Coronary artery (tissue), 2 donors: ENCODE measurements around the gene PRMT7.

ENCODE experiments used
- DNase-seq: peaks from one replicate; pipeline ENCODE4 v3.0.0-alpha.2; 2017; ENCODE audit warnings: low spot score
- H3K27ac ChIP-seq, 2 donors: fragments of 200-600 bp; sonication (generic); one replicate each; pipeline ENCODE4 v1.5.1; 2016 to 2019
- H3K4me3 ChIP-seq: fragments of 200-600 bp; sonication (generic); 2 replicates; pipeline ENCODE4 v1.5.1; 2016; ENCODE audit warnings: mild to moderate bottlenecking, moderate library complexity
- CTCF ChIP-seq: fragments of 200-600 bp; sonication (generic); IDR thresholded peaks from one replicate; pipeline ENCODE4 v1.5.1; 2019; ENCODE audit warnings: antibody characterized with exemption

PRMT7 gene

GRCh38 chr16:68368301-68368888 lies 57.6 kb downstream of the PRMT7 start:
- no peak for TF ChIP-seq CTCF
- no peak overlapping the region for H3K27ac ChIP-seq
- no peak overlapping the region for H3K4me3 ChIP-seq
- no peak for DNase-seq

- H3K27ac ChIP-seq, result no peak overlapping the region
- no peak overlapping the region for H3K4me3 ChIP-seq
- no peak for TF ChIP-seq CTCF
- no peak for DNase-seq
These were observed 58.3 kb downstream of the PRMT7 start for GRCh38 chr16:68369168-68369567.

- no peak for DNase-seq
- no peak for TF ChIP-seq CTCF
- no peak overlapping the region for H3K27ac ChIP-seq
These were observed 59.1 kb downstream of the PRMT7 start for GRCh38 chr16:68369697-68370580.

GRCh38 chr16:68370581-68371275 lies 59.9 kb downstream of the PRMT7 start:
- Histone ChIP-seq H3K4me3 (no peak overlapping the region), H3K27ac (no peak overlapping the region)
- no peak for DNase-seq
- TF ChIP-seq CTCF, result no peak

More at GRCh38 chr16:68369697-68370580, 59.1 kb downstream of the PRMT7 start:
- no peak overlapping the region for H3K4me3 ChIP-seq

GRCh38 chr16:68371276-68371651 lies 60.4 kb downstream of the PRMT7 start:
- no peak for DNase-seq
- no peak overlapping the region for H3K27ac ChIP-seq
- no peak overlapping the region for H3K4me3 ChIP-seq
- TF ChIP-seq CTCF, result no peak

GRCh38 chr16:68371706-68372380 lies 61.0 kb downstream of the PRMT7 start:
- no peak overlapping the region for H3K4me3 ChIP-seq
- TF ChIP-seq CTCF, result no peak
- H3K27ac ChIP-seq, result no peak overlapping the region
- no peak for DNase-seq
